ENCODE data around the gene XDH.

Gene XDH

DNA sequence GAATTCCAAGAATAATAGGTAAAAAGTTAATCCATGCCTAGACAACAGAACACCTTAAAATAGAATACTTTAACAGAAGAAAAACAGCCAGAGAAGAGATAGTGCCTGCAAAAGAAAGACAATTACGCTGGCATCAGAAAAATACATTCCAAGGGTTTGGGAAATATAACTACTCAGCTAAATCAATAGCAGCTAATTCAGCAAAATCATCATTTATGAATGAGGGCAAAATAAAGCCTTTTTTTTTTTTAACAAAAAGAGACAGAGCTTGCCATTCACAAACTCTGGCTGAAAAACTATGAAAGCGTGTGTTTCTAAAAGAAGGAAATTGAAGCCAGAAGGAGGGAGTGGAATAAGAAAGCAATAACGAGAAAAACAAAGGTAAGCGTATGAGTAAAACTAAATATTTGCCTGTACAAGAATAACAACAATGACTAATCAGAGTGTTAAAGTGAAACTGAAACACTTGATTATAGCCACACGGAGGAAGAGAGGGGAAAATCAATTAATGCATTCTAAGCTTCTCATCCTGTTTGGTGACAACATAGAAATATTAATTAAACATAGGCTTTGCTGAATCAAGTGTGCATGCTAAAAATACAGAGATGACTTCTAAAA, 90.4 kb downstream of the XDH start:
- DNase-seq: peak; percentile 38

DNA sequence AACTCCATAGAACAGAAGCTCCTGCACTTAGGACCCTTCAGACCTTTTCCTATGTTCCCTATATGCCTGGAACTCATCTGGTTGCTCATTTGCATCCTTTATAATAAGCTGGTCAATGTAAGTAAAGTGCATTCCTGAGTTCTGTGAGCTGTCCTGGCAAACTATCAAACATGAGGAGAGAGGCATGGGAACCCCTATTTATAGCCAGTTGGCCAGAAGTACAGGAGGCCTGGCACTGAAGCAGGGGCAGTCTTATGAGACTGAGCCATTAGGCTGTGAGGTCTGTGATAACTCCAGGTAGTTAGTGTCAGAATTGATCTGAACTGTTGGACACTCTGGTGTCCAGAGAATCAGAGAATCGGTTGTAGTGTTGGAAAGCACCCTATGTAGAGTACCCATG, 92.2 kb downstream of the XDH start:
- DNase-seq: no peak

DNA sequence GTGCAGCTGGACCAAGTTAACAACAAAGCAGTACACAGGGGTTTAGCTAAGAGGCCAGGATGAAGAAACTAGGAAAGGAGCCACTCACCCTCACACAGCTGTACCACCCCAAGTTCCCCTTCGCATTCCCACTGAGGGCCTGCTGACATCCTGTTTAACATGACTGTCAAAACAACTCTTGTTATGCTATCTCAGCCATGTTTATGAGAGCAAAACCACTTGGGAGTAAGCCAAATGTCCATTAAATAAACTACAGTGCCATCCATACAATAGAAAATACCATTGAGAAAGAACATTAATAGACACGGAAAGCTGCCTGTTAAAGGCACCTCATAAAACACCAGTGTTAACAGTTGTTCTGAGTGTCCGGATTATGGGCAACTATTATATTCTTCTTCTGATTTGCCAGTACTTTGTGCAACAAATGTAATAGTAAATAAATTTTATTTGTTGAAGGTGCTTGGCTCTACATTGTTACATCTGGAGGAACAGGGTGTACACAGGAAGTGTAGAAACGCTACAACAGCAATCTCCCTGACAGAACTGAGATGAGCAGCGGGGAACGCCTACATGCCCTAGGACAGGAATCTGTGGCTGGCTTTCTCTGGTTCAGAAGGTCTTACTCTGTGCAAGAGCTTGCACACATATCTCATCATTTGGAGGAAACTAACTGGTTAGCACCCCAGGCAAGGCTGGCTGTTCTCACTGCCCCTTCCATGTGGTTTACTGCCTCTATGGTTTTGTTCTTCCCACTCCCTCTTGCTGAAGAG, 95.0 kb downstream of the XDH start:
- peak; percentile 12 for DNase-seq

DNA sequence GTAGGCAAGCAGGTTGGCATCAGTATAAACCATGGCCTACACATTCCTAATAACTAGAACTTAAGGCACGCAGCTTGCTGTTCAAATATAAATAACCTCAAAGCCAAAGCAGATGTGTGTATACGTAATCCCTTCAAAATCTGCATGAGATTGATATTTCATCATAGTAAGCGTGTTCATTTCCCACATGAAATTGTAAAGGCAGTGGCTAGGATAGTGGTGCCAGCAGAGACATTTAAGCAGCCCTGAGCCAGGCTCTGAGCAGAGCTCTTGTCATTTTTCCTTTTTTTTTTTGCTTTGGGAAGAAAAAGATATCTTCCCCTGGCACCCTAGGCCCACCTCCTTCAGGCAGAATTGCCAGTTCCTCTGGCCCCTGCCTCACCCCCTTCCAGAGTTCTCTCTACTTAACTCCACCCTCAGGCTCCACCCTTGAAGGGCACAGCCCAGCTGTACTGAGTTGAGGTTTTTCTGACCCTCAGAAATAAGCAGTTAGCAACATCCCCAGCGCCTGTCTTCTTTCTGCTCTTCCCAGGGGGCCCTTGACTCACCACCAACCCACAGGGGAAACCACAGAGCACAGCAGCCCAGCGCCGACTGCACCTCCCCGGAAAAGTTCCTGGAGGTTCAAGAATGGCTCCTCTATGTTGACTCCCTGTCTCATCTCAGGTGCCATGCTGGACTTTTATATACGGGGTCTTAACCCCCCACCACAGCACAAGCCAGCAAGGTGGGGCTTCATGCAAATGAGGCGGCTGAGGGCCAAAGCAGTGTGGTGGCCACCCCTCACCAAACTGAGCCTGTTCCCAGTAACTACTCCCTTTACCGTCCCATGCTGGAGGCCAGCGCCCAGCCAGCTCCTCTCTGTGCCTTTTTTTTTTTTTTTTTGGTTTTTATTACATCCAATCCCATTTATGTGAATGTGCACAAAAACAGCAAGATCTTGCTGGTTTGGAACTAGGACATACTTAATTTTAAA, 95.9 kb downstream of the XDH start:
- peak; percentile 33 for DNase-seq

DNA sequence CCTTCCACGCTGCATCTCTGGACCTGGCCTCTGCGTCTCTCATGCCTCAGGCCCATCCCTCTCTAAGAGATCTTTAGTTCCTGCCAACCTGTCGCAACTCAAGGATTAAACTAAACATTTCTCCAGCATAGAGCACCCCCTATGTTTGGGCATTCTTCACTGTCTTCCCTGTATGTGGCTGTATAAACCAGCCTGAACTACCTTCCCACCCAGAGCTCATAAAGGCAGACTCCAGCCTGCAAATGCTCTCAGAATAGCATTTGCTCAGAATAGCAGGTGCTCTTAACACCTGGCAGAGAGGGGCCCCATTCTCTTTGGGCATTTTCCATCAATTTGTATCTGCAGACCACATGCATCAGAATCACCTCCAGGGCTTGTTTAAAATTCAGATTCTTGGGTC, 97.1 kb downstream of the XDH start:
- no peak for DNase-seq

DNA sequence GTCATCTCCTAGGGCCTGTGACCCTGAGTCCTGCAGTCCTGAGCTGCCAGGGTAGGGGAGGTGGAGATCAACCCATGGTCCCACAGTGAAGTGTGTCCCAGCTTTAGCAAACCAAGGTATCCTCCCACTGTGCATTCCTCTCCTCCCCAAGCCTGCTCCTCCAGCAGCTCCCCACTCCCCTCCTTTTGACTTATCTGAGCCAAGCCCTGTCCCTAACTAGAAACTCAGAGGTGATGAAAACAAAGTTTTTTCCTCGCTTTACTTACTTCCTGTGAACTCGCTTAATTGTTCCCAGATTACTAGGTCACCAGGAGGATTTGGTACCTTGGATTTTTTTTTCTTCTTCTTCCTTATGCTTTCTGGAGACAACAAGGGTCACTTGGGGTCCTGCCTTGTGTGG, 99.8 kb downstream of the XDH start:
- DNase-seq: no peak

DNA sequence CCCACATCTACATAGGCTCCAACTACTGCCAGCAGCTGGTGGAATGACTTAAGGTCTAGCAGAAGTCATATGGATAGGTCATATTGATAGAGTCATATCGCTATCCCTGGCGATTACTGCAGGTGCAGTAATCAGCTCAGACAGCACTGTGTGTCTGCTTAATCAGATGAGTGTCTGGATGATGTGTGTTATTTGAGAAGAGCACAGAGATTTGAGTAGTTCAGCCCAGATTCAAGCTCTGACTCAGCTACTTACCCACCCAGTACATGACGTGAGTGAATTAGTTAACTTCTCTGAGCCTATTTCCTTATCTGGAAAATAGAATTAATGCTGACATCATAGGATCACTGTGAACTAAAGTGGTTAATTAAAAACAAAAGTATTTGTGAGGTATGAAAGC, 101.6 kb downstream of the XDH start:
- DNase-seq: no peak

DNA sequence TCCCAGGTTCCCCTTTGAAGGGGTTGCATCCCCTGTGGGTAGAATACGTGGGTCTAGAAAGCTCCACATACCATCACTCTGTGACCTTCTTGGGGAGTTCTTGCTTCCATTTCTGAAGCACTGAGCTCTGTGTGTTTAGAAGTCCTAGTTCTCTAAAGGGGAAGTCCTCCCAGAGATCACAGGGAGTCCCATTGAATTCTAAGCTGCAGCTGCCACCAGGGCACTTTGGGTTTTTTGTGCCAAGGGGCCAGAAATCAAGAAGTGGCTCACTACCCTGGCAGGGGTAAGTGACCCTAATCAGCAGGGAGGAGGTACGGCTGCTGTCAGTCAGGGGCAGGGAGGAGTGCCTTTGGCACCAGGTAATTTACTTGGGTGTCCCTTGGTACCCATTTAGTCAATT, 109.7 kb downstream of the XDH start:
- no peak for DNase-seq

DNA sequence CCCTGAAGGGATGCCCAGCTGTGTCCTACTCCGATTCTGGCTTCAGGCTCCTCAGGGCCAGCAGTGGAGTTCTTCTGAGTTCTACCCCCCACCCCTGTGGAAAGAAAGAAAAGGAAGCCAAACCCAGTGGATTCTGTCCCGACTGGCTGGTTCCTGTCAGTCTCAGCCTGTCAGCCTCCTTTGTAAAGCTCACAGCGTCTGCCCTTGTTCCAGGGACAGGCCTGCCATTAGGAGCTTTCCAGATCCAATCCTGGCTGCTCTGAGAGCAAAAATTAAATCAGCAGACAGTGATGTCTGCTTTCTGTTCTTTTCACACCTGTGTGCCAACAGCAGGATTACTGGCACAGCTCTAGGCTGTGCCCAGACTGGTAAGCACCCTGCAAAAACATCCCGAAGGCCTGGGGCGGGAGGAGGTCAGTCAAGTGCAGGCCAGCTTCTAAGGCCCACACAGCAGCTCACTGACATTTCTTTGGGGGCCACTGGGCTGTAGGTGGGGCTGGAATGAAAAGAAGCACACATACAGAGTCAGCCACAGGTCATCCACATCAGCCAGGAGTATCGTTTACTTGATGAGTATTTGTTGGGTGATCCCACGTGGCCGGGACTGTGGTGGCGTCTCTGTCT, 111.5 kb downstream of the XDH start:
- DNase-seq: no peak

DNA sequence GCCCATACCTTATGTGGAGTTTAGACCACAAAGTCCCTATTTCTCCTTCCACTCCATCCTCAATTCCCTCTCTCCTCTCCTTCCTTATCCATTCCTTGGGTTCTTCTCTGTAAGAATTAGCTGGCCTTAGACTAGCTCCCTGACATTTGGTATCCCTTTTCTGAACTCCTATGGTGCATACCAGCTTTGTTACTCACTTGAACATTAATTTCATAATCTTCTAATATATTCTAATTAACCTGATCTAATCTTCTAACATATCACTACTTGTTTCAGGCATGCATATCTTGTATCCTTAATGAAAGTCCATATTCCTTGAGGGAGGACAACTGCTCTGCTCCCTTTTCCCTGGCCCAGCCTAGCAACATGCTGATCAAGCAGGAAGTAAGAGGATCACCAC, 114.2 kb downstream of the XDH start:
- DNase-seq: no peak

DNA sequence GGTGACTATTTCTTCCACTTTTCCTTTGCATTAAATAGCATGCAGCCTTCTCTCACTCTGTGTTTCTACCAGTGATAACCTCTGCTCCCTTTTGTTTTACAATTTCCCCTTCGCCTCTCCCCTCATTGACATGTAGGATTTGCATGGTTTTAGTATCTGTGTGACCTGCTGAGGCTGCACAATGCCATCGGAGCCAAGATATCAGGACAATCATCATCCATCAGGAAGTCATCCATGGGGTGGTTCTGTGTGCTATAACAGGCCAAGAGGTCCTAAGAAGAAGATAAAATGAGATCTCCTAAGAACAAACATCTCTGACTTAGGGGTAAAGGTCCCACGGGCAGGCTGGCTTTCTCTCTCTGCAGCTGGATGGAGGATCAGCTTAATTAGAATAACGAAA, 115.0 kb downstream of the XDH start:
- no peak for DNase-seq

DNA sequence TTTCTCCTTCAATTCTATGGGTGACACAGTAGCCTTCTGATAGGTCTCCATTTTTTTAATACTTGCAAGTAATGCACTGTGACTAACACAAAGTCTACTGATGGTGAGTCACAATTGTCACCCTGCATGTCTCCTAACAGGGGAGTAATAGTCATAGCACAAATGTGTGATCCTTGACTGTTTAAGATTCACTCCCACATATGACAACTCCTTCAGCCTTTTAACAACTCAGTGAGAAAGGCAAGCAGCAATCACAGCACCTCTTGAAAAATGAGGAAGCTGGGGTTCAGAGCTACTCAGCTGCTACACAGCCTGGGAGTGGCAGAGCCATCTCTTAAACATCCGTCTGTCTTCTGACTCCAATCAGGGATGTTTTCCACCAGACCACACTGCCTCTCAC, 116.8 kb downstream of the XDH start:
- no peak for DNase-seq

DNA sequence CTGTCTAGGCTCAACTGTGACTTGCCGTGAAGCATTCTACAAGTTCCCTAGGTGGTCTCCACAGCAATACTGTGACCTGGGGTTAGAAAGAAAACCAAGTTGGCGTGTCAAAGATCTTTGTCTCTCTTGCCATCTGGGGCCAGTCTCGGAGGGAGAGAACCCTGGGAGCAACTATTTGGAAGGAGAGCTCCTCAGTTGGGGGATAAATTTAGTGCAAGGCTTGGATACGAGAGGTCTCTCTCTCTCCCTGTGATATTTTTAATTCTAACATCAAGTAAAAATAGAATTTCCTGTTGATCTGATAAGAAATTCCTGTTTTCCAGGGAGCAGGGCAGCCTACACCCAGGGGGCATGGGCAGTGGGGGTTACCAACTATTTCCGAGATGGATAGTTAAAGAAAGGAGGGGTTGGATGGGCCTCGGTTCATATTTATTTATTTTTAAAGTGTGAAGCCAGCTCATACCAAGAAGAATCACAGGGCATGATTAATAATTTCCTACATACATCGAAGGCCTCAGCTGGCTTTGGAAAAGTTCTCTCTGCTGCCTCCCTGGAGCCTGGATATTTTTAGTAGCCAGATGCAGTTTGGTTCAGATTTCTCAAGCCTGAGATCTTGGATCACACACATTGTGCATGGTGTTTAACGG, 117.8 kb downstream of the XDH start:
- no peak for DNase-seq

DNA sequence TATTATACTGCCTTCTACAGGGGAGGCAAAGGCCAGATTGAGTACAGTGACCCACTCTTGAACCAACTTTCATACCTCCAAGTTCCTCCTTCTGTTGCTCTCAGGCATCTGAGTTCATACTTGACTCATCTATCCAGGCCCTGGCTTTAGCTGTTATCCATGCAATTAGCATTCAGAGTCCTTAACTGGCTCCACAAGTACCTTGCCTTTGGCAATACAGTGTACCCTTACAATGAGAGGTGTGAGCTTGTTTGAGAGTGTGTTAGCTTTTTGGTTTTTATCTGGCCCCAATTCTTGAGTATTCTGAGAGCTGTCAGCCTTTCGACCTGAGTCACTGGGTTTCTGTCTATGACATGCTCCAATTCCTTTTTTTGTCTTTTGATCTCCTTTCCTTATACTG, 120.3 kb downstream of the XDH start:
- DNase-seq: no peak

DNA sequence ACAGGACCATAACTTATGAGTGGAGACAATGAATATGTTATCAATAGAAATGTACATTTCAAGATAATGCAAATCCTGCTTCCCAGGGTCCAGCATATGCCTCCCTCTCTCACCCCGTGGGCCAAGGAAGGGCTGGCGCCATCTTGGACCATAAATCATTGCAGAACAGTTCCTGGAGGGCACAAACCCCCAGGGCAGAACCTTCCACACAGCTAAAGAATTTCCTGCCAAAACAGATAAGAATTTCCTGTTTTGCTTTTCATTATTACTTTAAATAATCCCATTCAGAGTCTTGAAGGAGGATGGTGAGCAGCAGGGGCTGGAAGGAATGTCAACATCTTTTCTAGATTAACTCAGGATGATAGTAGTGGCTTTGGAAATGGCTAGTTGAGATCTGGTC, 126.9 kb downstream of the XDH start:
- DNase-seq: no peak

DNA sequence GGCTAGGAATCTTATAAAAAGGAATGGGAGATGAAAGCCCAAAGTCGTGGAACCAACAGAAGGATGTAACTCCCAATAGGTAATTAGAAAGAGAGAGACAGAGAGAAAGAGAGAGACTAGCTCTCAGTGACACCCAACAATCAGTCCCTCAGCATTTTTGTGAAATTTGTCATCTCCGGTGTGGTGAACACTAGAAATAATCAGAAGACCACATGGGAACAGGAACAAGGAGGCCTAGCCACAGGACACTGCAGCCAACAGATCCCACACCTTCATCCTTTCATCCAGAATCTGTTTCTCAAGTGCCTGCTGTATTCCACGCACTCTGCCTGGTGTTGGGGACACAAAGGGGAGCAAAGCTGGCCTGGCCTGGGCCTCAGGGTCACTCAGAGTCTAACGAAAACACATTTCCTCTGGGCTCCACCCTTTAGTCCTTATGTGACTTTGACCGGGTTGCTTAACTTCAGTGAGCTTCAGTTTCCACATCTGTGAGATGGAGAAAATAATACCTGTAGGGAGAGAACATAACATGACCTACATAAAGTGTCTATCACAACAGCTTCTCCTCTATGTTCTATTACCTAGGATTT, 127.5 kb downstream of the XDH start:
- DNase-seq: no peak

DNA sequence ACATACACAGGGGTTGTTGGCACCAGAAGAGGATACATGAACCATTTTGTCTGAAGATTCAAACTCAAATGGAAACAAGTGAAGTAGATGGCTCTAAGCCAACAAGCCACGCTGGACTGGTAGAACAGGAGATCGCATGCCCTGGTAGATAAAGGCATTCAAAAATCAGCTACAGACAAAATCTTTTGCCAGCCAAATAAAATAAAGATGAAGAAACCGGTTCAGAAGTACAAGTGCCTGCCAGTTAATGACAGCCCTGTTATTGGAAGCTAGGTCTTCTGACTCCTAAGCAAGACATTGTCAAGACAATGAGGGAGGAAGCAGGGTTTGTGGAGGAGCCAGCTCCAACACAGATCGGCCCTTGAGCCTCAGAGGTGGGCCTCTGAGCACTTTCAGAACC, 128.3 kb downstream of the XDH start:
- no peak for DNase-seq
